Liver (tissue), 9 donors: ENCODE results near the gene ASMTL. TPM values are rescaled to one million over a fixed set of nuclear protein-coding genes. Genes with fewer than 3 reads are reported as not detected.

Source experiments
- DNase-seq: peaks from one replicate; pipeline ENCODE4 v3.0.0-alpha.2; 2017; ENCODE audit warnings: low spot score
- H3K27ac ChIP-seq, 2 donors: one replicate each; pipeline ENCODE4 v1.7.0; 2013; ENCODE audit warnings: inconsistent platforms in 2 of 2, low read length in 2 of 2, control low read depth in 1 of 2, low read depth in 1 of 2, mild to moderate bottlenecking in 1 of 2
- H3K27me3 ChIP-seq, 4 donors: one replicate each; pipeline versions ENCODE4 v1.6.1 to v1.7.0; 2013; ENCODE audit warnings: low read length in 3 of 4, inconsistent platforms in 1 of 4, mild to moderate bottlenecking in 1 of 4, moderate library complexity in 1 of 4; ENCODE audit not compliant: control insufficient read depth in 4 of 4, insufficient read depth in 4 of 4
- H3K36me3 ChIP-seq, 4 donors: one replicate each; pipeline versions ENCODE4 v1.6.1 to v1.7.0; 2013; ENCODE audit warnings: low read length in 3 of 4, mild to moderate bottlenecking in 3 of 4, low read depth in 1 of 4, moderate library complexity in 1 of 4; ENCODE audit not compliant: control insufficient read depth in 4 of 4, insufficient read depth in 3 of 4
- H3K4me1 ChIP-seq, 4 donors: one replicate each; pipeline versions ENCODE4 v1.6.1 to v1.7.0; 2013; ENCODE audit warnings: low read length in 3 of 4, mild to moderate bottlenecking in 3 of 4, moderate library complexity in 1 of 4; ENCODE audit not compliant: control insufficient read depth in 4 of 4, insufficient read depth in 4 of 4
- H3K4me3 ChIP-seq, 3 donors: one replicate each; pipeline versions ENCODE4 v1.6.1 to v1.7.0; 2013; ENCODE audit warnings: low read length in 3 of 3, control low read depth in 1 of 3, low read depth in 1 of 3, mild to moderate bottlenecking in 1 of 3
- H3K9ac ChIP-seq, 2 donors: one replicate each; pipeline ENCODE4 v1.7.0; 2013; ENCODE audit warnings: low read length in 2 of 2, mild to moderate bottlenecking in 2 of 2, moderate library complexity in 2 of 2, control low read depth in 1 of 2, low read depth in 1 of 2
- H3K9me3 ChIP-seq, 4 donors: one replicate each; pipeline versions ENCODE4 v1.6.1 to v1.7.0; 2013; ENCODE audit warnings: low read length in 3 of 4; ENCODE audit not compliant: control insufficient read depth in 4 of 4
- EGR1 ChIP-seq, 2 donors: IDR thresholded peaks; 2 replicates each; pipeline ENCODE4 v1.6.1; 2016 to 2018; ENCODE audit warnings: antibody characterized with exemption in 2 of 2, low read depth in 2 of 2
- FOXA1 ChIP-seq: IDR thresholded peaks from 2 replicates; pipeline ENCODE4 v1.6.1; 2016; ENCODE audit warnings: antibody characterized with exemption
- FOXA2 ChIP-seq: IDR thresholded peaks from 2 replicates; pipeline ENCODE4 v1.6.1; 2016; ENCODE audit warnings: antibody characterized with exemption
- GABPA ChIP-seq, 2 donors: IDR thresholded peaks in 1 of 2; conservative IDR thresholded peaks in 1 of 2; 2 replicates each; pipeline ENCODE4 v1.6.1; 2016; ENCODE audit warnings: antibody characterized with exemption in 2 of 2, mild to moderate bottlenecking in 1 of 2, moderate library complexity in 1 of 2
- HNF4A ChIP-seq, 2 donors: conservative IDR thresholded peaks; 2 replicates each; pipeline ENCODE4 v1.6.1; 2016; ENCODE audit warnings: antibody characterized with exemption in 2 of 2, mild to moderate bottlenecking in 2 of 2
- HNF4G ChIP-seq: IDR thresholded peaks from 2 replicates; pipeline ENCODE4 v1.6.1; 2016; ENCODE audit warnings: antibody characterized with exemption
- JUND ChIP-seq, 2 donors: IDR thresholded peaks; 2 replicates each; pipeline ENCODE4 v1.6.1; 2016; ENCODE audit warnings: antibody characterized with exemption in 2 of 2
- NR2F2 ChIP-seq: IDR thresholded peaks from 2 replicates; pipeline ENCODE4 v1.6.1; 2016; ENCODE audit warnings: antibody characterized with exemption
- RAD21 ChIP-seq, 2 donors: IDR thresholded peaks; 2 replicates each; pipeline ENCODE4 v1.6.1; 2016; ENCODE audit warnings: antibody characterized with exemption in 2 of 2, mild to moderate bottlenecking in 2 of 2
- RXRA ChIP-seq, 2 donors: IDR thresholded peaks; 2 replicates each; pipeline ENCODE4 v1.6.1; 2017 to 2018; ENCODE audit warnings: antibody characterized with exemption in 2 of 2, mild to moderate bottlenecking in 1 of 2
- SP1 ChIP-seq: IDR thresholded peaks from 2 replicates; pipeline ENCODE4 v1.6.1; 2018; ENCODE audit warnings: antibody characterized with exemption, mild to moderate bottlenecking
- TAF1 ChIP-seq: conservative IDR thresholded peaks from 2 replicates; pipeline ENCODE4 v1.6.1; 2016; ENCODE audit warnings: antibody characterized with exemption, mild to moderate bottlenecking
- YY1 ChIP-seq: IDR thresholded peaks from 2 replicates; pipeline ENCODE4 v1.6.1; 2016; ENCODE audit warnings: antibody characterized with exemption, mild to moderate bottlenecking
- WGBS: extraction: QIAGEN DNeasy Blood & Tissue Kit; methylation state at CpG from one replicate; pipeline ENCODE4 v1.1.7; 2013; 5-methylcytosine and 5-hydroxymethylcytosine counted together
- polyA plus RNA-seq, 2 donors: library from polyadenylated mRNA; stranded (reverse) in 1 of 2; unstranded in 1 of 2; fragments of 200-250 nt in 1 of 2; fragments of >200 nt in 1 of 2; fragmentation: Nextera tagmentation in 1 of 2; extraction: Ambion mirVana in 1 of 2; gene quantifications; one replicate each; pipeline versions ENCODE4 v1.2.1 to v1.2.3, GENCODE V29; 2013 to 2015
- total RNA-seq, 2 donors: library from RNA; depleted of rRNA; stranded (reverse); fragments of >200 nt; gene quantifications; one replicate each; pipeline ENCODE4 v1.2.3, GENCODE V29; 2014
- TF ChIP-seq, protein P1 (sequence below): IDR thresholded peaks from 2 replicates; pipeline ENCODE4 v1.6.1; 2016; ENCODE audit warnings: antibody characterized with exemption
- TF ChIP-seq, protein P2 (sequence below): IDR thresholded peaks from 2 replicates; pipeline ENCODE4 v1.6.1; 2016; ENCODE audit warnings: antibody characterized with exemption
- TF ChIP-seq, protein P3 (sequence below): IDR thresholded peaks from 2 replicates; pipeline ENCODE4 v1.6.1; 2016; ENCODE audit warnings: antibody characterized with exemption
- TF ChIP-seq, protein P4 (sequence below): IDR thresholded peaks from 2 replicates; pipeline ENCODE4 v1.6.1; 2016; ENCODE audit warnings: antibody characterized with exemption, mild to moderate bottlenecking
- TF ChIP-seq, protein P5 (sequence below): fragments of 150-350 bp; IDR thresholded peaks from 2 replicates; pipeline ENCODE4 v1.5.1; 2017; ENCODE audit warnings: improper control_type of control experiment, low read depth, low read length; ENCODE audit not compliant: missing input control
- donor health status: healthy.
- donor health status: healthy.
- donor health status: healthy.
- donor health status: healthy.
- donor health status: healthy.

Gene ASMTL
- total and polyA plus RNA-seq, 4 donors: 10.3 to 18.9 (median 11.6) TPM

DNA sequence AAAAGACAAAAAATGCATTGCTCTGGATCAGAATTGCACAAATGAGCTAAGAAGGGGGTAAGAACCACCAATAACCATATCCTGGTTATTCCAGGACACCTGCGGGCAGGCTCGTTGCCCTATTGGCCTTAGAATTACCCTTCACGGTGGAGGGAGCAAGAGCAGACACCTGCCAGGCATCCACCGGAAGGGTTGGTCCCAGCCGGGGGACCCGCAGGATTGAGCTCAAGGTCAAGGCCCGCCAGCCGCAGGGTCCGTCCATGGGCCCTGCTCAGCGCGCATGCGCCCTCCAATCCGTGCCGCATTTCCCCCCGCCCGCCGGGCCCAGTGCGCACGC is 61.4 kb downstream of the ASMTL start:
- Histone ChIP-seq H3K9me3 (no peaks in the 10 kb centered on the region), H3K4me3 (peak overlapping the region; percentile 75 to 100 (median 99)), H3K27ac (peak overlapping the region; percentile 98 to 99), H3K4me1 (peaks cover 5 to 36% (median 26%) of the 10 kb centered on the region in 4 donors), H3K27me3 (no peaks in the 10 kb centered on the region), H3K36me3 (peaks cover 20 to 42% (median 35%) of the 10 kb centered on the region in 4 donors), H3K9ac (peak overlapping the region; percentile 95 to 98)
- under 1% methylated on average over 19 of the region's 19 CpGs for whole genome bisulfite sequencing
- DNase-seq: peak; percentile 94
- TF ChIP-seq, protein P1, sequence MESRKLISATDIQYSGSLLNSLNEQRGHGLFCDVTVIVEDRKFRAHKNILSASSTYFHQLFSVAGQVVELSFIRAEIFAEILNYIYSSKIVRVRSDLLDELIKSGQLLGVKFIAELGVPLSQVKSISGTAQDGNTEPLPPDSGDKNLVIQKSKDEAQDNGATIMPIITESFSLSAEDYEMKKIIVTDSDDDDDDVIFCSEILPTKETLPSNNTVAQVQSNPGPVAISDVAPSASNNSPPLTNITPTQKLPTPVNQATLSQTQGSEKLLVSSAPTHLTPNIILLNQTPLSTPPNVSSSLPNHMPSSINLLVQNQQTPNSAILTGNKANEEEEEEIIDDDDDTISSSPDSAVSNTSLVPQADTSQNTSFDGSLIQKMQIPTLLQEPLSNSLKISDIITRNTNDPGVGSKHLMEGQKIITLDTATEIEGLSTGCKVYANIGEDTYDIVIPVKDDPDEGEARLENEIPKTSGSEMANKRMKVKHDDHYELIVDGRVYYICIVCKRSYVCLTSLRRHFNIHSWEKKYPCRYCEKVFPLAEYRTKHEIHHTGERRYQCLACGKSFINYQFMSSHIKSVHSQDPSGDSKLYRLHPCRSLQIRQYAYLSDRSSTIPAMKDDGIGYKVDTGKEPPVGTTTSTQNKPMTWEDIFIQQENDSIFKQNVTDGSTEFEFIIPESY: no peak
- TF ChIP-seq RAD21 (IDR thresholded peaks at IDR 0.05) (no peak), HNF4G (no peak), NR2F2 (no peak), EGR1 (IDR thresholded peaks at IDR 0.05; ENCODE audit: low read depth in 2 of 2) (no peak), FOXA1 (no peak), SP1 (no peak), JUND (IDR thresholded peaks at IDR 0.05) (no peak), HNF4A (conservative IDR thresholded peaks at IDR 0.05) (no peak), GABPA (IDR thresholded peaks at IDR 0.05 in 1 of 2, conservative IDR thresholded peaks at IDR 0.05 in 1 of 2) (no peak), FOXA2 (no peak), RXRA (IDR thresholded peaks at IDR 0.05) (no peak), TAF1 (no peak), YY1 (no peak)
- TF ChIP-seq, protein P2, sequence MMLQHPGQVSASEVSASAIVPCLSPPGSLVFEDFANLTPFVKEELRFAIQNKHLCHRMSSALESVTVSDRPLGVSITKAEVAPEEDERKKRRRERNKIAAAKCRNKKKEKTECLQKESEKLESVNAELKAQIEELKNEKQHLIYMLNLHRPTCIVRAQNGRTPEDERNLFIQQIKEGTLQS: no peak
- TF ChIP-seq, protein P3, sequence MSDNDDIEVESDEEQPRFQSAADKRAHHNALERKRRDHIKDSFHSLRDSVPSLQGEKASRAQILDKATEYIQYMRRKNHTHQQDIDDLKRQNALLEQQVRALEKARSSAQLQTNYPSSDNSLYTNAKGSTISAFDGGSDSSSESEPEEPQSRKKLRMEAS: no peak
- TF ChIP-seq, protein P4, sequence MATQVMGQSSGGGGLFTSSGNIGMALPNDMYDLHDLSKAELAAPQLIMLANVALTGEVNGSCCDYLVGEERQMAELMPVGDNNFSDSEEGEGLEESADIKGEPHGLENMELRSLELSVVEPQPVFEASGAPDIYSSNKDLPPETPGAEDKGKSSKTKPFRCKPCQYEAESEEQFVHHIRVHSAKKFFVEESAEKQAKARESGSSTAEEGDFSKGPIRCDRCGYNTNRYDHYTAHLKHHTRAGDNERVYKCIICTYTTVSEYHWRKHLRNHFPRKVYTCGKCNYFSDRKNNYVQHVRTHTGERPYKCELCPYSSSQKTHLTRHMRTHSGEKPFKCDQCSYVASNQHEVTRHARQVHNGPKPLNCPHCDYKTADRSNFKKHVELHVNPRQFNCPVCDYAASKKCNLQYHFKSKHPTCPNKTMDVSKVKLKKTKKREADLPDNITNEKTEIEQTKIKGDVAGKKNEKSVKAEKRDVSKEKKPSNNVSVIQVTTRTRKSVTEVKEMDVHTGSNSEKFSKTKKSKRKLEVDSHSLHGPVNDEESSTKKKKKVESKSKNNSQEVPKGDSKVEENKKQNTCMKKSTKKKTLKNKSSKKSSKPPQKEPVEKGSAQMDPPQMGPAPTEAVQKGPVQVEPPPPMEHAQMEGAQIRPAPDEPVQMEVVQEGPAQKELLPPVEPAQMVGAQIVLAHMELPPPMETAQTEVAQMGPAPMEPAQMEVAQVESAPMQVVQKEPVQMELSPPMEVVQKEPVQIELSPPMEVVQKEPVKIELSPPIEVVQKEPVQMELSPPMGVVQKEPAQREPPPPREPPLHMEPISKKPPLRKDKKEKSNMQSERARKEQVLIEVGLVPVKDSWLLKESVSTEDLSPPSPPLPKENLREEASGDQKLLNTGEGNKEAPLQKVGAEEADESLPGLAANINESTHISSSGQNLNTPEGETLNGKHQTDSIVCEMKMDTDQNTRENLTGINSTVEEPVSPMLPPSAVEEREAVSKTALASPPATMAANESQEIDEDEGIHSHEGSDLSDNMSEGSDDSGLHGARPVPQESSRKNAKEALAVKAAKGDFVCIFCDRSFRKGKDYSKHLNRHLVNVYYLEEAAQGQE: no peak
- TF ChIP-seq, protein P5, sequence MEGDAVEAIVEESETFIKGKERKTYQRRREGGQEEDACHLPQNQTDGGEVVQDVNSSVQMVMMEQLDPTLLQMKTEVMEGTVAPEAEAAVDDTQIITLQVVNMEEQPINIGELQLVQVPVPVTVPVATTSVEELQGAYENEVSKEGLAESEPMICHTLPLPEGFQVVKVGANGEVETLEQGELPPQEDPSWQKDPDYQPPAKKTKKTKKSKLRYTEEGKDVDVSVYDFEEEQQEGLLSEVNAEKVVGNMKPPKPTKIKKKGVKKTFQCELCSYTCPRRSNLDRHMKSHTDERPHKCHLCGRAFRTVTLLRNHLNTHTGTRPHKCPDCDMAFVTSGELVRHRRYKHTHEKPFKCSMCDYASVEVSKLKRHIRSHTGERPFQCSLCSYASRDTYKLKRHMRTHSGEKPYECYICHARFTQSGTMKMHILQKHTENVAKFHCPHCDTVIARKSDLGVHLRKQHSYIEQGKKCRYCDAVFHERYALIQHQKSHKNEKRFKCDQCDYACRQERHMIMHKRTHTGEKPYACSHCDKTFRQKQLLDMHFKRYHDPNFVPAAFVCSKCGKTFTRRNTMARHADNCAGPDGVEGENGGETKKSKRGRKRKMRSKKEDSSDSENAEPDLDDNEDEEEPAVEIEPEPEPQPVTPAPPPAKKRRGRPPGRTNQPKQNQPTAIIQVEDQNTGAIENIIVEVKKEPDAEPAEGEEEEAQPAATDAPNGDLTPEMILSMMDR: no peak
